Measurements from ENCODE around the gene SH2D7.

DNA sequence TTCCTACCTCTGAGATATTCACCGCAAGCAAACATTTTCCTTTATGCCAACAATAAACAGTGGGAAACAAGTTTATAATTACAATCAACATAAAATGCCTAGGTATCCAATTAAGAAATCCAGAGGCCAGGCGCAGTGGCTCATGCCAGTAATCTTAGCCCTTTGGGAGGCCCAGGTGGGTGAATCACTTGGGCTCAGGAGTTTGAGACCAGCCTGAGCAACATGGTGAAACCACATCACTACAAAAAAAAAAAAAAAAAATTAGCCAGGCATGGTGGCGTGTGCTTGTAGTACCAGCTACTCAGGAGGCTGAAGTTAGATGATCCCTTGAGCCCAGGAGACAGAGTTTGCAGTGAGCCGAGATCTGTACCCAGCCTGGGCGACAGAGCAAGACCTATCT is 32.1 kb upstream of the SH2D7 start:
- TF ChIP-seq, protein P1, sequence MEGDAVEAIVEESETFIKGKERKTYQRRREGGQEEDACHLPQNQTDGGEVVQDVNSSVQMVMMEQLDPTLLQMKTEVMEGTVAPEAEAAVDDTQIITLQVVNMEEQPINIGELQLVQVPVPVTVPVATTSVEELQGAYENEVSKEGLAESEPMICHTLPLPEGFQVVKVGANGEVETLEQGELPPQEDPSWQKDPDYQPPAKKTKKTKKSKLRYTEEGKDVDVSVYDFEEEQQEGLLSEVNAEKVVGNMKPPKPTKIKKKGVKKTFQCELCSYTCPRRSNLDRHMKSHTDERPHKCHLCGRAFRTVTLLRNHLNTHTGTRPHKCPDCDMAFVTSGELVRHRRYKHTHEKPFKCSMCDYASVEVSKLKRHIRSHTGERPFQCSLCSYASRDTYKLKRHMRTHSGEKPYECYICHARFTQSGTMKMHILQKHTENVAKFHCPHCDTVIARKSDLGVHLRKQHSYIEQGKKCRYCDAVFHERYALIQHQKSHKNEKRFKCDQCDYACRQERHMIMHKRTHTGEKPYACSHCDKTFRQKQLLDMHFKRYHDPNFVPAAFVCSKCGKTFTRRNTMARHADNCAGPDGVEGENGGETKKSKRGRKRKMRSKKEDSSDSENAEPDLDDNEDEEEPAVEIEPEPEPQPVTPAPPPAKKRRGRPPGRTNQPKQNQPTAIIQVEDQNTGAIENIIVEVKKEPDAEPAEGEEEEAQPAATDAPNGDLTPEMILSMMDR (IDR thresholded peaks at IDR 0.05) = no peak
- TF ChIP-seq, protein P2, sequence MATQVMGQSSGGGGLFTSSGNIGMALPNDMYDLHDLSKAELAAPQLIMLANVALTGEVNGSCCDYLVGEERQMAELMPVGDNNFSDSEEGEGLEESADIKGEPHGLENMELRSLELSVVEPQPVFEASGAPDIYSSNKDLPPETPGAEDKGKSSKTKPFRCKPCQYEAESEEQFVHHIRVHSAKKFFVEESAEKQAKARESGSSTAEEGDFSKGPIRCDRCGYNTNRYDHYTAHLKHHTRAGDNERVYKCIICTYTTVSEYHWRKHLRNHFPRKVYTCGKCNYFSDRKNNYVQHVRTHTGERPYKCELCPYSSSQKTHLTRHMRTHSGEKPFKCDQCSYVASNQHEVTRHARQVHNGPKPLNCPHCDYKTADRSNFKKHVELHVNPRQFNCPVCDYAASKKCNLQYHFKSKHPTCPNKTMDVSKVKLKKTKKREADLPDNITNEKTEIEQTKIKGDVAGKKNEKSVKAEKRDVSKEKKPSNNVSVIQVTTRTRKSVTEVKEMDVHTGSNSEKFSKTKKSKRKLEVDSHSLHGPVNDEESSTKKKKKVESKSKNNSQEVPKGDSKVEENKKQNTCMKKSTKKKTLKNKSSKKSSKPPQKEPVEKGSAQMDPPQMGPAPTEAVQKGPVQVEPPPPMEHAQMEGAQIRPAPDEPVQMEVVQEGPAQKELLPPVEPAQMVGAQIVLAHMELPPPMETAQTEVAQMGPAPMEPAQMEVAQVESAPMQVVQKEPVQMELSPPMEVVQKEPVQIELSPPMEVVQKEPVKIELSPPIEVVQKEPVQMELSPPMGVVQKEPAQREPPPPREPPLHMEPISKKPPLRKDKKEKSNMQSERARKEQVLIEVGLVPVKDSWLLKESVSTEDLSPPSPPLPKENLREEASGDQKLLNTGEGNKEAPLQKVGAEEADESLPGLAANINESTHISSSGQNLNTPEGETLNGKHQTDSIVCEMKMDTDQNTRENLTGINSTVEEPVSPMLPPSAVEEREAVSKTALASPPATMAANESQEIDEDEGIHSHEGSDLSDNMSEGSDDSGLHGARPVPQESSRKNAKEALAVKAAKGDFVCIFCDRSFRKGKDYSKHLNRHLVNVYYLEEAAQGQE (IDR thresholded peaks at IDR 0.05; ENCODE audit: insufficient read depth in 1 of 2, low read depth in 2 of 2, low read length in 1 of 2) = no peak
- TF ChIP-seq SIN3A (IDR thresholded peaks at IDR 0.05; ENCODE audit: borderline replicate concordance, insufficient read depth, low read depth, low read length) = no peak
- TF ChIP-seq POLR2AphosphoS5 (IDR thresholded peaks at IDR 0.05; ENCODE audit: low read depth, low read length) = no peak
- no peak for TF ChIP-seq TCF7L2 (IDR thresholded peaks at IDR 0.05; ENCODE audit: low read depth, low read length)

Measured in Panc1 (cell line).